ENCODE results near the gene NPL.

Gene NPL

DNA sequence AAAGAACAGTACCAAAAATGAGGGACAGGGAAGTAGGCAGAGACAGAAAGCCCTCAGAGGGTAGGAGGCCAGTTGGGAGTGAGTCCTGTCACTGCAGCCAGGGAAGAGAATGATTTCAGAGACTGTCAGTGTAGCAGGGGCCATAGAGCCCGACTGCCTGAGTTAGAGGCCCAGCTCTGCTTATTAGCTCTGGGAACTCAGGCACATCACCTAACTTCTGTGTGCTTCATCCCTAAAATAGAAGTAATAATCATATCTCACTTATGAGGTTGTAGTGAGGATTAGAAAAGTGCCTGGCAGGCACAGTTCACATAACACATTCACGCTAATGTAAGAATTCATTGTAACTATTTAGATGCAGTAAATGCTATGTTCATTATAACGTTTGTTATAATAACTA is 18.3 kb downstream of the NPL start:
- no peak for TF ChIP-seq TEAD4 (IDR thresholded peaks at IDR 0.05)
- no peak for TF ChIP-seq ZBTB7A (IDR thresholded peaks at IDR 0.05; ENCODE audit: low read depth)
- no peak for TF ChIP-seq FOXM1 (IDR thresholded peaks at IDR 0.05; ENCODE audit: borderline replicate concordance, low read depth)
- TF ChIP-seq, protein P1, sequence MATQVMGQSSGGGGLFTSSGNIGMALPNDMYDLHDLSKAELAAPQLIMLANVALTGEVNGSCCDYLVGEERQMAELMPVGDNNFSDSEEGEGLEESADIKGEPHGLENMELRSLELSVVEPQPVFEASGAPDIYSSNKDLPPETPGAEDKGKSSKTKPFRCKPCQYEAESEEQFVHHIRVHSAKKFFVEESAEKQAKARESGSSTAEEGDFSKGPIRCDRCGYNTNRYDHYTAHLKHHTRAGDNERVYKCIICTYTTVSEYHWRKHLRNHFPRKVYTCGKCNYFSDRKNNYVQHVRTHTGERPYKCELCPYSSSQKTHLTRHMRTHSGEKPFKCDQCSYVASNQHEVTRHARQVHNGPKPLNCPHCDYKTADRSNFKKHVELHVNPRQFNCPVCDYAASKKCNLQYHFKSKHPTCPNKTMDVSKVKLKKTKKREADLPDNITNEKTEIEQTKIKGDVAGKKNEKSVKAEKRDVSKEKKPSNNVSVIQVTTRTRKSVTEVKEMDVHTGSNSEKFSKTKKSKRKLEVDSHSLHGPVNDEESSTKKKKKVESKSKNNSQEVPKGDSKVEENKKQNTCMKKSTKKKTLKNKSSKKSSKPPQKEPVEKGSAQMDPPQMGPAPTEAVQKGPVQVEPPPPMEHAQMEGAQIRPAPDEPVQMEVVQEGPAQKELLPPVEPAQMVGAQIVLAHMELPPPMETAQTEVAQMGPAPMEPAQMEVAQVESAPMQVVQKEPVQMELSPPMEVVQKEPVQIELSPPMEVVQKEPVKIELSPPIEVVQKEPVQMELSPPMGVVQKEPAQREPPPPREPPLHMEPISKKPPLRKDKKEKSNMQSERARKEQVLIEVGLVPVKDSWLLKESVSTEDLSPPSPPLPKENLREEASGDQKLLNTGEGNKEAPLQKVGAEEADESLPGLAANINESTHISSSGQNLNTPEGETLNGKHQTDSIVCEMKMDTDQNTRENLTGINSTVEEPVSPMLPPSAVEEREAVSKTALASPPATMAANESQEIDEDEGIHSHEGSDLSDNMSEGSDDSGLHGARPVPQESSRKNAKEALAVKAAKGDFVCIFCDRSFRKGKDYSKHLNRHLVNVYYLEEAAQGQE (IDR thresholded peaks at IDR 0.05; ENCODE audit: low read depth), result no peak
- TF ChIP-seq, protein P2, sequence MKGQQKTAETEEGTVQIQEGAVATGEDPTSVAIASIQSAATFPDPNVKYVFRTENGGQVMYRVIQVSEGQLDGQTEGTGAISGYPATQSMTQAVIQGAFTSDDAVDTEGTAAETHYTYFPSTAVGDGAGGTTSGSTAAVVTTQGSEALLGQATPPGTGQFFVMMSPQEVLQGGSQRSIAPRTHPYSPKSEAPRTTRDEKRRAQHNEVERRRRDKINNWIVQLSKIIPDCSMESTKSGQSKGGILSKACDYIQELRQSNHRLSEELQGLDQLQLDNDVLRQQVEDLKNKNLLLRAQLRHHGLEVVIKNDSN (IDR thresholded peaks at IDR 0.05), result no peak
- no peak for TF ChIP-seq NFIC (IDR thresholded peaks at IDR 0.05)
- TF ChIP-seq YY1 (IDR thresholded peaks at IDR 0.05; ENCODE audit: low read depth), result no peak
- no peak for TF ChIP-seq CREB1 (IDR thresholded peaks at IDR 0.05; ENCODE audit: low read depth)
- no peak for TF ChIP-seq EGR1 (IDR thresholded peaks at IDR 0.05)

DNA sequence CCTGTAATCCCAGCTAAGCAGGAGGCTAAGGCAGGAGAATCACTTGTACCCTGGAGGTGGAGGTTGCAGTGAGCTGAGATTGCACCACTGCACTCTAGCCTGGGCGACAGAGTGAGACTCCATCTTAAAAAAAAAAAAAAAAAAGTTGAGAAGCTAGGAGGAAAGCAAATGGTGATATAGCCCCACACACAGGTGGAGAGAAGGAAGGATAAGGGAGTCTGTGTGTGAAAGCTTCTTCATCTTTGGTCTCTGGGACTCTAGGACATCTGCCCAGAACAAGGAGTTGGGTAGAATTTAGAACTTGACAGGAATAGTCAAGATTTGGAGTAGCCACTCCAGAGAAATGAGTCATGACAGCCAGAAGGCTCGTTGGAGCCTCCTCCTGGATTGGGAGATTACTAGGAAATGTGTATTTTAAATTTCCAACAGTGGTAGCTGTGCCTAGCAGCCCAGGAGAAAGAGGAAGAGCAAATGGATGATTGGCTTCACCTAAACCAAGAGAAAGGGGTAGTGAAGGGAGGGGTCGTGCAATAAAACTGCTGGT is 19.9 kb downstream of the NPL start:
- TF ChIP-seq, protein P3, sequence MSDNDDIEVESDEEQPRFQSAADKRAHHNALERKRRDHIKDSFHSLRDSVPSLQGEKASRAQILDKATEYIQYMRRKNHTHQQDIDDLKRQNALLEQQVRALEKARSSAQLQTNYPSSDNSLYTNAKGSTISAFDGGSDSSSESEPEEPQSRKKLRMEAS (IDR thresholded peaks at IDR 0.05), result no peak
- TF ChIP-seq TCF12 (IDR thresholded peaks at IDR 0.05; ENCODE audit: low read depth) (no peak), TAF1 (IDR thresholded peaks at IDR 0.05; ENCODE audit: low read depth) (no peak), CEBPB (IDR thresholded peaks at IDR 0.05) (no peak), CREB1 (IDR thresholded peaks at IDR 0.05; ENCODE audit: low read depth) (no peak), EGR1 (IDR thresholded peaks at IDR 0.05) (no peak), YY1 (IDR thresholded peaks at IDR 0.05; ENCODE audit: low read depth) (no peak), TEAD4 (IDR thresholded peaks at IDR 0.05) (no peak), ZBTB7A (IDR thresholded peaks at IDR 0.05; ENCODE audit: low read depth) (no peak), NFIC (IDR thresholded peaks at IDR 0.05) (no peak)
- TF ChIP-seq, protein P2 (IDR thresholded peaks at IDR 0.05), result no peak
- TF ChIP-seq, protein P1 (IDR thresholded peaks at IDR 0.05; ENCODE audit: low read depth), result no peak

DNA sequence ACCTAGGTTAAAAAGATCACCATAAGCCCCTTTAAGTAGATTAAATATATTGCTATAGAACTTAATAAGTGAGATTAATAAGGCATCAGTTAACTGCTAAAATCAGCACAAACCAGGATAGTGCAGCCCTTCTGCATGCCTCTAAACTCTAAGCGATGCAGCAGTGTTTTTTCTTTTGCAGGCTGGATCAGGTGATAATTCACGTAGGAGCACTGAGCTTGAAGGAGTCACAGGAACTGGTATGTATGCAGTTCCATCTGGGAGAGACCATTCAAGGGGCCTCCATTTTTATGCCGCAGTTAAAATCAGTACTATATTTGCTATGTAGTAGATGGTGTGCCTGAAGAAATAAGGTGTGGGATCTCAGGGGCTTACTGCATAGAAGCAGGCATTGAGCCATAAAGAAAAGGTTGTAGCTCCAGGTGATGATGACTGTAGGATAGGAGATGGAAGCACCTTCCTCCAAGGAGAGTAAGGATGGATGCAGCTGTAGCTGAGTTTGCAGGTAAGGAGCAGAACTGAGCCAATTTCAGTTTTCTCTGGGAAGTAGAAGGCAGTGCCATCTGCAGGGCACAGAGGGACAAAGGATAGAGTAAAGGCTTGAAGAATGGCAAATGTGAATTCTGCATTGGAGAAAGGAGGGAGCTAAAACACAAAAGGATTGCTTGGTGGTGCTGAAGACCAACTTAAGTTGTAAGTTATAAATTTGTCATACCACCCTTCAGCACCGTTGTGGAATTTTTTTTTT is 22.6 kb downstream of the NPL start:
- TF ChIP-seq RAD21 (IDR thresholded peaks at IDR 0.05; ENCODE audit: low read depth) (no peak), FOXM1 (IDR thresholded peaks at IDR 0.05; ENCODE audit: borderline replicate concordance, low read depth) (no peak), EGR1 (IDR thresholded peaks at IDR 0.05) (no peak), NFIC (IDR thresholded peaks at IDR 0.05) (no peak), YY1 (IDR thresholded peaks at IDR 0.05; ENCODE audit: low read depth) (no peak), EP300 (IDR thresholded peaks at IDR 0.05; ENCODE audit: borderline replicate concordance) (no peak), TEAD4 (IDR thresholded peaks at IDR 0.05) (no peak), CEBPB (IDR thresholded peaks at IDR 0.05) (no peak), TCF12 (IDR thresholded peaks at IDR 0.05; ENCODE audit: low read depth) (no peak), TAF1 (IDR thresholded peaks at IDR 0.05; ENCODE audit: low read depth) (no peak), CREB1 (IDR thresholded peaks at IDR 0.05; ENCODE audit: low read depth) (no peak), ZBTB7A (IDR thresholded peaks at IDR 0.05; ENCODE audit: low read depth) (no peak)
- TF ChIP-seq, protein P2 (IDR thresholded peaks at IDR 0.05), result no peak
- TF ChIP-seq, protein P1 (IDR thresholded peaks at IDR 0.05; ENCODE audit: low read depth), result no peak
- TF ChIP-seq, protein P3 (IDR thresholded peaks at IDR 0.05), result no peak

Measured in Ishikawa (cell line).